Measurements from ENCODE around the gene KCNK1.
"Not testable (repeated sequence)": the region's sequence is repeated elsewhere in the genome, so short reads cannot be mapped to it uniquely, and the experiment has no call there.

KCNK1 gene

DNA sequence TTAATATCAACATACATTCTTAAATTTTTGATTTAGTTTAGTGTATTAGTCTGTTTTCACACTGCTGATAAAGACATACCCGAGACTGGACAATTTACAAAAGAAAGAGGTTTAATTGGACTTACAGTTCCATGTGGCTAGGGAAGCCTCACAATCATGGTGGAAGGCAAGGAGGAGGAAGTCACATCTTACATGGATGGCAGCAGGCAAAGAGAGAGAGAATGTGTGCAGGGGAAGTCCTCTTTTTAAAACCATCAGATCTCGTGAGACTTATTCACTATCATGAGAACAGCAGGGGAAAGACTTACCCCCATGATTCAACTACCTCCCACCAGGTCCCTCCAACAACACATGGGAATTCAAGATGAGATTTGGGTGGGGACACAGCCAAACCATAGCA lies 56.5 kb downstream of the KCNK1 start:
- DNase-seq: not testable (repeated sequence)

DNA sequence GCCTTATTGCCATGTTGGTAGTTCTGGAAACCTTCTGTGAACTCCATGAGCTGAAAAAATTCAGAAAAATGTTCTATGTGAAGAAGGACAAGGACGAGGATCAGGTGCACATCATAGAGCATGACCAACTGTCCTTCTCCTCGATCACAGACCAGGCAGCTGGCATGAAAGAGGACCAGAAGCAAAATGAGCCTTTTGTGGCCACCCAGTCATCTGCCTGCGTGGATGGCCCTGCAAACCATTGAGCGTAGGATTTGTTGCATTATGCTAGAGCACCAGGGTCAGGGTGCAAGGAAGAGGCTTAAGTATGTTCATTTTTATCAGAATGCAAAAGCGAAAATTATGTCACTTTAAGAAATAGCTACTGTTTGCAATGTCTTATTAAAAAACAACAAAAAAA lies 57.4 kb downstream of the KCNK1 start:
- DNase-seq: no peak

DNA sequence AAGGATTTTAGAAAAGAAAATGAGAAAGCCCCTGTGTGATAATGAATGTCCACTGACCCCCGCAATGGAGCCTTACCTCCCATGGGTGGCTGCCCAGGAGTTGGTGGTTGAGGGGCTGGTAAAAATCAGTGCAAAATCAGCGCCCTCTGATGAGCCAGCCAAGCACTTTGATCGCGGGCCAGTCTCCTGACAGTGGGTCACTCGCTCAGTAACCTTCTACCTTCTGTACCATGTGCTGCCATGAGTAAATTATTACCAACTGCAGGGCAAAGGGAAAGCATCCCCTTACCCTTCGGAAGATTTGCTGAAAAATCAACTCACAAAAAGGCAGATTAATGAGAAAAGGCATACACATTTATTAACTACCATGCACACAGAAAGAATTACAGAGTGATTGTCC lies 58.8 kb downstream of the KCNK1 start:
- DNase-seq: no peak

DNA sequence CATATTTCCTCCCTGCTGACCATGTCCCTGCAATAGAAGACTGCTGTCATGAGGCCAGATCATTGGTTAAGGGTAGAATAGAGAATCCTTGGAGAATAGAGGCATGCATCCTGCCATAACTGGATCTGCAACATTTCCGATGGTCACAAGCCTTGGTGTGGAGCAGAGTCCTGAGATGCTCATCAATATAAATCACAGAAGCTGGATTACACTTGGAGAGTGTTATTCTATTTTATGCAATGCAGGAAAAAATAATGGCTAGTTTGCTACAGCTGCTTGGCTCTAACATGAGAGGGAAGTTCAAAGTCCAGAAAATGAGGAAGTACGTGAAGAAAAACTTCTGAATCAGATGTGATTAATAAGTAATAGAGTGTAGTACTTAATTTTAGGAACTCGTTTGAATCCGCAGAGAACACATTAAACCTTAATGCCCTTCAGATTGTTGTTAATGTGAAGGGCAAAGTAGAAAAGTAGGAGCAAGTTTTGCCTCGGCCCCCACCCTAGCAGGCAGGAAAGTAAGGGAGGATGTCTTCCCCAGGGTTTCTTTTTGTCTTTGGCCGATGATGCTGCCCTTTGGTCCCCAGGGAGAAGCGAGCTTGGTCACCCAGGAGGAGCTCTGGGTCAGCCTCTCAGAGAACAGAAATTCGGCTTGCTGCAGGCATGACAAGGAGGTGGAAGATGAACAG lies 59.5 kb downstream of the KCNK1 start:
- no peak for DNase-seq

DNA sequence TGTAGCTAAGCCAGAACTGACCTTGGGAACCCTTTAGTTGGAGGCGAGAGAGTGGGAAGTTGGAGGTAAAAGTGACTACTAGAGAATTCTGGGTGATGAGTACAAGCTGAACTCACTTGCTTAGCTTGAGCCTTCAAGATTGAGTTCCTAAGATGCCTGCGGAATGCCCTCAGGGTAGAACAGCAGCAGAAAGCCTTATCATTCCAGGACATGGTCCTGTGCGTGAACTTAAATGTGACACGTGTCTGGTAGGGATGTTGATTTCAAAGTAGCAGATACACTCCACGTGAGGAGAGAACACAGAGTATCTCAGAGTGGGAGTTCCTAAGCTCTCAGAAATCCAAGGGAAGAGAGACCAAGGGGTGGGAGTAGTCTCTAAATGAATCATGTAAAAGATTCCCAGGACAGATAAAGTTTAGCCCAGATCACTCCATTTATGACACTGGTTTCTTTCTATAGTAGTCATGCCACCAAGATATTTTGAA lies 60.1 kb downstream of the KCNK1 start:
- no peak for DNase-seq

DNA sequence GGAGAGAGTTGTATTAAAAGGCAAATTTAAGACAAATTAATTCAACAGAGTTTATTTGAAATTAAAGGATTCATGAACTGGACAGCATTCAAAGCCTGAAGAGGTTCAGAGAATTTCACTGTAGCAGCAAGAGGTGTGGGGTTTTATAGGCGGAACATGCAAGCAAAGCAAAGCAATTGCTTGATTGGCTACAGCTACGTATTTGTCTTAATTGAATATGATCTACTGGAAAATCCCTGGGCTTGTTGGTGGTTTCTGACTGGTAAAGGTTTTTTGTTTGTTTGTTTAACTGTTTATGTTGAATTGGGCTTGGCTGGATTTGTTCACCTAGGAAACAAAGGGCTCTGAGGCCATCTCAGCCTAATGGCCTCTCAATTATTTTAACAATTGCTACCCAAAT lies 61.5 kb downstream of the KCNK1 start:
- no peak for DNase-seq

DNA sequence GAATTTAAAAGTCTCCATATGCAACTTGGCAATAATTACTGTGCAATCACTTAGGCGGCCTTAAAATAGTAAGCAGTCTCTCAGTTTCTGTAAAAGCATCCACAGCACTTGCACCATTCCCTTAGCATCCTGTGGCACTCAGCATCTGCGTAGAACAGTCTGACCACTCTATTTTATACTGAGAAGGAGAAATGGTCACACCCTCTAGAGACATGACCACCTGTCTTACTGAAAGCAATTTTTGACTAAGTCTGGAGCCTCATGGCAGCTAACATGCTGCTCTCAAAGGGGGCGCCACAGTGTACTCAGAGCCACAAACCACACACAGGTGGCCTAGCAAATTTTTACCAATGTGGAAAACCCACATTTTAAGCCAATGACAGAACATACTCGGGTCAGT lies 62.0 kb downstream of the KCNK1 start:
- DNase-seq: no peak

DNA sequence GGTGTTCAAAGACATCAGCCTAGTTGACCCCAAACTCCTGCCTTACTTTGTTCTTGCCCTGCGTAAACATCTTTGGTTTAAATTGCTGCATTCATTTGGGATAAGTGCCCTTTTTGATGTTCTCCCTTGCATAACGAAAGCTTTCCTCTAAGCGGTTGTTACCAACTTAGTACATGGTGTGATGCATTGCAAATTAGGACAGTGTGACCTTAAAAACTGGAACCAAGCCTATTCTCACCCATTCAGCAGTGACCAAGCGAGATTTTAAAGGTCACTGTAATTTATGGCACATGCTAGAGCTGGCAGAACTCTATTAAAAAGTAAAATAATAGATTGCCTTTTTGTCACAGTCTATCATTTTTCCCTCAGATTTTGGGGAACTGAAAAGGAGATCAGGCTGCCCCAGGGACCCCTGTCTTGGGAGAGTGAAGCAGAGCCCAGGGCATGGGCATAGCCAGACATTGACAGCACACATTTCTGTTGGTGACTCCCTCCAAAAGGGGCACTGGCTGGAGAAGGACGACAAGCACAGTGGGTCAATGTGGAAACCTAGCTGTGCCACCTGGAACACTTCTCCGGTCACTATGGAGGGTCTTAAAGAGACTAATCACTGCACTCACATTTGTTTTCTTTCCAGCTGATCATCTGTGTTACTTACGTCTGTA lies 63.9 kb downstream of the KCNK1 start:
- DNase-seq: no peak

DNA sequence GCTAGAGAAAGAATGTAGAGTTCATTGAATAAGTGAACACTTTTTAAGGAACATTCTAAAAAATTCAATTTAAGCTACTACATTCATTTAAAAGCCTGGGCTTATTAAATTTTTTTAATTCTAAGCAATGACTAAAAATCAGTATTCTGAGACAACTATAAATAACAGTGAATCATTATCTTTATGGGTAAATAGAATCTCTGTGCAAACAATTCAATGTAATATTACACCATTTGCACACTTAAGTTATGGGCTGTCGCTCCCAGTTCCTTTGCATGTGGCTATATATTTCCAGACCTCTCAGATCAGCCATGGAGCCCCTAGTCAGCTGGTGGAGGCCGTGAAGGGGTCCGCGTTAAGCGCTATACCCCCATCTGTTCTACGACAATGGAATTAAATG lies 65.1 kb downstream of the KCNK1 start:
- DNase-seq: no peak

DNA sequence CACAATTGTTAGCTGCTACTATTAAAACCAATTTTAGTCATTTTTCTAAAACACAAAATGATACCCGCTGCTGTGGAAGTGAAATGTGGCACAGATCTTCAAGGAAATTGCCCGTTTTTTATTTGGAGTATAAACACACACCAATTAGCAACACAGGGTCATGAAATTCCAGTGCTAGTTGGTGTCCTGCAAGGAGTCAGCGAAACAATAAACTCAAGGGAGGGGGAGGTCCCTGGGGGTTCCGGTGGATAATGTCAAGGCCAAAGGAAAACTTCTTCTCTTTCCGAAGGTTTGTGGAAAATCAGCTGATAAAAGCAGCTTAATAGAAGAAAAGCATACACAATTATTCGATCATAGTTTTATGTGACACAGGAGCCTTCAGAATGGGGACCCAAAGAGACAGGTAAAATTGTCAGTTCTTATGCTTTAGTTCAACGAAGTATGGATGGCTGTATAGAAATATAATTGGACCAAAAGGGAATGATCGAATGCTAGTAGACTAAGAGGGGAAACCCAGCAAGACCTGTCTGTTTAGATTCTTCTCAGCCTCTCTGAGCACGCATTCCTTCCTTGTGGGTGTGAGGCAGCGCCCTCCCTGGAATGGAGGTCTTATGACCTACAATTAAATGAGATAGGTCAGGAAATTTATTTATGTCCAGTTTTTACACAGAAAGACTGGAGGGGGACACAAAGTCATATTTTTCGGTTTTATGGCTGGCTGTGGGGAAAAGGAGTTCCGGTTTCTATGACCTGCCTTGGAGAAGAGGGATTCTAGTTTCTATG lies 65.9 kb downstream of the KCNK1 start:
- DNase-seq: no peak

DNA sequence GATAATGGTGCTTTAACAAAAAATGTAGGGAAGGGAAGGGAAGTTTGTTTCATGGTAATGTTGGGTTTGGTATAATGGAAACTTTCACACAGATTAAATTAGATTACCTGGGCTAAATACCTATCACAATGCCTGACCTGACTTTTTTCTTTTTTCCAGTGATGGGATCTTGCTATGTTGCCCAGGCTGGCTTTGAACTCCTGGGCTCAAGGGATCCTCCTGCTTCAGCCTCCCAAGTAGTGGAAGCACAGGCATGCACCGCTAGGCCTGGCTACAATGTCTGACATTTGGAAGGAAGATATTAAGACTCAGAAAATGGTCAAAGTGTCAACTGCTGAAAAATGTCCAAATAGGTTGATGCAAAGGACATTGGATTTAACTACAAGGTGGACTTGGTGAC lies 67.4 kb downstream of the KCNK1 start:
- DNase-seq: no peak

DNA sequence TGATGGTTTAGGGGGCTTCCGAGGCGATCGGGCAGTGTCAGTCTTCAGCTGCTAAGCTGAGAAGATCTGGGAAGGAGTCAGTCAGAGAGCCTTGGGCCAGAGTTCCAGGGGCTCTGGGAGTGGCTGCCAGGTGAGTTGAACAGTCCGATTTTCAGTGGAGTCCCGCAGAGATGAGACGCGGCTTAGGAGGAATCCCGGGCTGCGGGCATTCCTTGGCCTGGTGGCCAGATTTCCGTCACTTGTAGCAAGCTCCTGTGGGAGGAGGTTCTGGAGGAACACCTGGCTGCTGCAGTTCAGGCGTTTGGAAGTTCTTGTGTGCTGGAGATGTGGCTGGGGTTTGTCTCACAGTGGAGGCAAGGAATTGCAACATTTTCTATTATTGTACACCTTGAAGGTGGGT lies 72.7 kb downstream of the KCNK1 start:
- DNase-seq: not testable (repeated sequence)

DNA sequence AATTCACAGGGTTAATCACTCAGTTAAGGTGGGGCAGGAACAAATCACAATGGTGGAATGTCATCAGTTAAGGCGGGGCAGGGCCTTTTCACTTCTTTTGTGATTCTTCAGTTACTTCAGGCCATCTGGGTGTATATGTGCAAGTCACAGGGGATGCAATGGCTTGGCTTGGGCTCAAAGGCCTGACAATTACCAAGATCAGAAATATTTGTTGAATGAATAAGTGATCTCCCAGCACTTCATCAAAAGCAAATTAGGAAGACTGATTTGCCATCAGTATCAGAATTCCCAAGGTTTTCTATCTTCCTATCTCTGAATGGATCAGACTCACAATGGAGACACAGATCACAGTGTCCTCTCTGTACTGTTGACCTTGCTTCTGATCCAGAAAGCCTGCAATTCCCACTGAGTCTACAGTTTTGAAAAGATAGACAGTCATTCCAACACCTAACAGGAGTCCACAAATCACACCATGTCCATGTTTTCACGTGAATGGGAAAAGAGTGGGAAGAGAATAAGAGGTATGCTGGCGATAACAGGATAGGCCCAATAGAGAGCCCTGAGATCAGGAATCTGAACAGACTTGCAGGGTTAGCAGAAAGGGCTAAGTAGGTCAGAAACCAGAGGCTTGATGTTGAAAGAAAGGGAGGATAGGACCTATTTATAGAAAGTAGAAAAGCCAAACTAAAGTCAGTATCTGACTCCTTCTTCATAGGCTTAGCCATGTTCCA lies 75.3 kb downstream of the KCNK1 start:
- DNase-seq: no peak

DNA sequence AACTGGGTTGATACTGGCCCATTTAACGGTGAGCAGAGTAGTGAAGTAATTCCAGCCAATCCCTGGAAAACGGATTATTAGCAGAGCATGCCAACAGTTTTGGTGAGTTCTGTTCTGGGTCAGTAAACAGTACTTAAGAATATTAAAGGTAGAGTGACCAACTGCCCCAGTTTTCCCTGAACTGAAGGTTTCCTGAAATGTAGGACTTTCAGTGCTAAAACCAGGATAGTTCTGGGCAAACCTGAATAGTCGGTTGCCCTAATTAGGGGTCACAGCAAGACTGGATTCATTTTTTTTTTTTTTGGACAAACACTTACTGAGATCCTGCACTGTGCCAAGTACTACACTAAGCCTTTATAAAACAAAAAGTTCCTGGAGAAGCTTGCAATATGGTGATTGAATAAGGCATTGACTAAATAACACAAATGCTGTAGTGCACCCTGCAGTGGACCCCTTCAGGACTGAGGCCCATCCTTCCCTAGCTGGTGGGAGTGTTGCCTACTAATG lies 75.9 kb downstream of the KCNK1 start:
- no peak for DNase-seq

DNA sequence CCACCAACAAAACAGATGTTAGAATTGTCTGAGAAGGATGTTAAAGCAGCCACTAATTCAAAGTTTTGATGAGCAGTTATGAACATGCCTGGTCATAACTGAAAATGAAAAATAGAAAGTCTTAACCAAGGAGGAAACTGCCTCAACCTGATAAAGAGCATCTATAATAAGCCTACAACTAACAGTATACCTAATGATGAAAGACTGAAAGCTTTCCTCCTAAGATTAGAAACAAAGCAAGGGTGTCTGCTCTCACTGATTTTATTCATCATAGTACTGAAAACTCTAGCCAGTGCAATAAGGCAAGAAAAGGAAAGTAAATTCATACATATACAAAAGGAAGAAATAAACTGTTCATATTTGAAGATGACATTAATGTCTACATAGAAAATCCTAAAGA lies 82.0 kb downstream of the KCNK1 start:
- no peak for DNase-seq

DNA sequence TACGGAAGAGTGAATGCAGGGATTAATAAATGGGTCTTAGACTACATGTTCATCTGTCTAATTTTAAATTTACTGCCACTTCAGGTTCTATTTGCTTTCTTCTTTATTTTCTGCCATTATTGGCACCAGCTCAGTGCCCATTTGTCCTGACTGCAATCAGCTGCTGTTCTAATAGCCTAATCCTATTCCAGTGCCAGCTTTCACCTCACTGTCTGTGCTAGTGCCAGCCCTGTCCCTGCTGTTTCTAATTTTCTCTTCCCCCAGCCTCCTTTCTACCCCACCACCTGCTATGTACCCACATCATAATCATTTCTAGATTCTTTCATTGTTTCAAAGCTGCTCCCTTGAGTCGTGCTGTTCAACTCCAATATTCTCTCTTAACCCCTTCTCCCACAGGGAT lies 86.4 kb downstream of the KCNK1 start:
- DNase-seq: no peak

DNA sequence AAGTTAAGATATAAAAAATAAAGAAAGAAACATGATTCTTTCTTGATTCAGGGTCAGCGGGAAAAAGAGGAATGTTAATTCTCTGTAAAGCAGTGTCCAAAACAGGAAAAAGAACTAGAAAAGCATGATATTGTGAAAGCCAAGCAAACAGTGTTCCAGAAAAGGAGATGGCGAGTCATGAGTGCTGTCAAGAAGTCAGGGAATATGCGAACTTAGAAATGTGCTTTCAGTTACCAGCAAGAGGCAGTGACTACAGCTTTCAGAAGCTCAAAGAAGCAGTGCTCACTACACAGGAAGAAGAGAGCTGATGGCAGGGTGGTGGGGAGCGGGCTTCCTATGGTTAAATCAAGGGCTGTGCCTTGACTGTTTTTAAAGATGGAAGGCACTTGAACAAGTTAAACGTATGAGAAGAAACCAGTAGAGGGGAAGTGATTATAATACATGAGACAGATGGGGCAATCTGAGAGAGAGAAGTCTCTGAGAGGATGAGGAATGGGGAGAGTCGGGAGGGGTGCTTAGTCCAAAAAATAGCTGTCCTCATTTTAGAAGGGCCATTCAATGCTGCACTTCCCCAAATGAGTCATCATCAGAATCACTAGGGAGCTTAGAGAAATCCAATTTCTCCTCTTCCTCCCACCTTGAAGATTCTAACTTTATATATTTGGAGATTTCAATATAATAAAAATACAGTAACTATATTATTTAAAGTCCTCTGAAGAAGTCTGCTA lies 90.4 kb downstream of the KCNK1 start:
- peak; percentile 21 for DNase-seq

DNA sequence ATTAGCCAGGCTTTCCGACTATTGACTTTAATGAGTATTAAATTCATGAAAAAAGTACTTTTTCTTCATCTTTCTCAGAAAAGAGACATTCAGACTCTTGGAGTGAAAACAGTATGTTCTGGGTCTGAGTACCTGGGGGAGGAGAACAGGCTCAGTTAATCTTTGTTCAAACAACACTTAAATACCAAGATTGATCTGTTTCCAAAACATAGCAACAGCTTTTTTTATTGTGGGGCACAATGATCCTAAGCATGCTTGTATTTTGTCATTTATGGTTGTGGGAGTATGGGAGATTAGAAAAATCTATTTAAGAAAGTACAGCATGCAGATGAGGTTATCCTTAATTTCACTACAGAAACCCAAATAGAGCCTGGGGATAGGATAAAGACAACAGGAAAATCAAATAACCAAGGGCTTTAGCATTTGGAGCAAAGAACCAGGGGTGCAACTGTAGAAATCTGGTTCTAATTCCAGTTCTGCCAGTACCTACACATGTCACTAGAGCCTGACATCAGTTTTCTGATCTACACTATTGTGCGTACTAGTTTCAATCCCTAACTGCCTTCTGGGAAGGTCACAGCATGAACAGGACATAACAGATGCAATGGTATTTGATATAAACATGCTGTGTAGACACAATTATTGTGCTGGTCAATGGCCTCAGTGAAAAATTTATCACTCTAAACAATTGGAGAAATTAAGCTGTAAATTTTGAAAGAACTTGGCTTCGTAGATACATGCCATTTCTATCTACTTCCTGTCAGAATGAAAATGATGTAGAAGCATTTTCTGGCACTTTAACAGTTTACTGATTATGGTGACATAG lies 91.2 kb downstream of the KCNK1 start:
- no peak for DNase-seq

DNA sequence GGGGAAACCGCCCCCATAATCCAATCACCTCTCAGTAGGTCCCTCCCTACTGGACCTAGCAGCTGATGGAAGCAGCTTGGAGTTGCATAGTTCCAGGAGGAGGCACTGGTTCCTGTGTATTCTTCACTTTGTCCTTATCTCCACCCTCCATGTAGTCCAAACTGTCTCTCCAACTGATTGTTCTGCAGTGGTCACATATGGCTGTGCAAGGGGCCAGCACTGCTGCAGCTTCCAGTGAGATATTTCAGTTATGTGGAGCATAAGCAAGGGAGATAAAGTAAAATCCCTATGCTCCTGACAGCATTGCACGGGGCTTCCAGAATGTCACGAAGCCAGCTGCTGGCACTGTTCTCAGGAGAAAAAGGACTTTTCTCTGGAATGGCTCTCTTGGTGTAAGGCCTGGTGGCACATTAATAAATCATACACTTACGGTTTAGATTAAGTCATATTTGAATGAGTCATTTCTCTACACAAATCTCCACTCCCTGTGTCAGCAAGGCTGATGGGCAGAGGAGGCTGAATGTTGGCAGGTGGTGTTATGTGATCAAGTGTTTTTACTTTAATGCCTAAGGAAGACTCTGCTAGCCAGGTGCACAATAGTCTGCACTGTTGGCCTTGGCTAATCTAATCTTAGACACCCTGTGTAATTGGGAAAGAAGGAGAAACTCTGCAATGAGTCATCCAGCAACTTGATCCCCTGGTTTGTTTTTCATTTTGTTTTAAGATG lies 93.4 kb downstream of the KCNK1 start:
- no peak for DNase-seq
